HG02610 (cell line): Measurements from ENCODE around the gene COL12A1.
"Not testable (repeated sequence)": the region's sequence is repeated elsewhere in the genome, so short reads cannot be mapped to it uniquely, and the experiment has no call there.

Experiments
- ATAC-seq: cut with Tn5 transposase; IDR thresholded peaks from one replicate; pipeline ENCODE4 v1.9.1; 2021; ENCODE audit warnings: mild to moderate bottlenecking, moderate library complexity; ENCODE audit not compliant: unreplicated experiment

COL12A1 gene

DNA sequence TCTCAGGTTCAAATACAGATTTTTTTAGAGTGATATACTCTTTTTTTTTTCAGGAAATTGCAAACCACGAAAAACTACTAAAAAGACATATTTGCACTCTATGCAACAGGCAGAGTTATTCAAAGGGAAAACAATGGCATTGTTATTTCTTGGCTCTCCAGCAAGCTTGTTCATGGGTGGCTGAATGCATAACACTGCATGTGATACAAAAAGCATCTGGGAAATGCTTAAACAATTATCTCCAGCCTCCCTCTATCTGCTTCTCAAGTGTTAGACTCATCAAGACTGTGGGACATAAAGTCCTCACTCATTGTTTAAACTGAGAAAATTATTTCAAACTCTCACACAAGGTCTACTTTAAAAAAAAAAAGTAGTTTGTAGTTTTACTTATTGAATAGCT, 7.3 kb upstream of the COL12A1 start:
- no peak for ATAC-seq

DNA sequence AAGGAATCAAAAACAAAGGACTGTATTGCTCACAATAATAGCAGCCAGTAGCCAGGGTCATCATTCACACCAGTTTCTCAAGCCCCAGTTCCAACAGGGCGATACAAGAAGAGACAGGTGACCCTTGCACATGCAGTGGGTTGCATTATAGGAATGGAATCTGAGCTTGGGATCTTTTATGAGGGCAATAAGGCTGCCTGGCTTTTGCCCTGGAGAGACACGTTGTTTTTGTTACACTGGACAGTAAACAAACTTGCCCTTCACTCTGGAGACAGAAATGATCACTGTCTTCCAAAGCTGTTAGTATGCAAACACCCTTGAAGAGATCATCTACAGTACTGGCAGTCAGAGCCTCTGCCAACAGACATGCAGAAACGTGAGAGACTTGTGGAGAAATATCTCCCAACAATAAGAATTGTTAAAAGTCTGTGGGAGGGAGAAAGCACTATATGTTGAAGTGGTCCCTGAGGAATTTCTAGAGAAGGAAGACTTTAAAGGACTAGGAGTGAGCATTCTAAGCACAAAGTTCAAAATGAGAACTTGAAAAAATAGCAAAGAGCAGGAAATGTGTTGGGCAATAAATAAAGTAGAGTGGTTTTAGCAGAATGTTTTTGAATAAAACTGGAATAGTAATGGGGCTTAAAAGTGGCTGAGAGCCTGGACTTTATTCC, 6.2 kb upstream of the COL12A1 start:
- ATAC-seq = no peak

DNA sequence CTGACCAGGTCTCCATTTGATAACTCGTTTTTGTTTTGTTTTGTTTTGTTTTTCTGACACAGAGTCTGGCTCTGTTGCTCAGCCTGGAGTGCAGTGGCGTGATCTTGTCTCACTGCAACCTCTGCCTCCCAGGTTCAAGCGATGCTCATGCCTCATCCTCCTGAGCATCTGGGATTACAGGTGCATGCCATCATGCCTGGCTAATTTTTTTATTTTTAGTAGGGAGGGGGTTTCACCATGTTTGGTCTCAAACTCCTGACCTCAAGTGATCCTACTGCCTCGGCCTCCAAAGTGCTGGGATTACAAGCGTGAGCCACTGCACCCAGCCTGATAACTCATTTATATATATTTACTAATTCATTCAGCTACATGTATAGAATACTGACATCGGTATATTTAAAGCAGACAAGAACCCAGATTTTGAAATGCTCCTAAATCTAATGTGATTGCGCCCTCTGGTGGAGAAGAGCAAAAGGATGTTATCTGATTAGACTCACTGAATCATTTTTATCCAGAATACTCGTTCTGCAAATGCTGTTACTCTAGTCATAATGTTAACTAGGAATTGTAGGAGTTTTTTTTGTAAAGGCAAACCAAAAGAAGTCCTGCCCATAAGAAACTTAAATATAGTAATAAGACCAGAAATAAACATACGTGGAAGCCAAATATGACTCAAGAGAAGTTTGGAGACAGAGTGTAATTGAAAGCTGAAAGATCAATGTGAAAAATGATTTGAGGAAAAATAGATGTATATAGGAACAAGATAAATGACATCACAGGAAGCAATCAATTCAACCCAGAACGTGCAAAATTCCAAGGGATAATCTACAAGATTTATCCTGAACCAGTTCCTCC, 5.3 kb upstream of the COL12A1 start:
- no peak for ATAC-seq

DNA sequence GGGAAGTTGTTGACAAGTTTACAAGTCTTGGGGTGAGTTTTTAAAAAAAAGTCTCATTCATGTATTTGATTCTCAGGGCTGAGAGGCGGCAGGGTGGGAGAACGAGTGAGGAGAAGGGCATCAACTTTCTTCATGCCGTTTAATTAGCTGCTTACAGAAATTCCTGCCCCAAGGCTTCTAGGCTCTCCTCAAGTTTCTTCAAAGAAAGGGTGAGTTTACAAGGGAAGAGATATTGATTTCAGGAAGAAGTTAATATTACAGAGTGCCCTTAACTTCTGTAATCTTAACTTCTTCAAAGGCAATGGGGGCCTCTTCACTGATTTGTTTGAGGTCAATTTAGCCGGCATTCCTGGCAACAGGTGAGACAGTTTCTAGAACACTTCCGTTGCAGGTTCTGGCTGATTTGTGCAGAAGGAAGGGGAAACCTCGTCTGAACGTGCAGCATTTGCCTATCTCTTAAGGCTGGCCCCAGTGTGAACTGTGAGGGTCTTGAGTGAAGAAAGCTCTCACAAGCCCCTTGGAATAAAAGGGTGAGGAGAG, 3.4 kb upstream of the COL12A1 start:
- ATAC-seq = no peak

DNA sequence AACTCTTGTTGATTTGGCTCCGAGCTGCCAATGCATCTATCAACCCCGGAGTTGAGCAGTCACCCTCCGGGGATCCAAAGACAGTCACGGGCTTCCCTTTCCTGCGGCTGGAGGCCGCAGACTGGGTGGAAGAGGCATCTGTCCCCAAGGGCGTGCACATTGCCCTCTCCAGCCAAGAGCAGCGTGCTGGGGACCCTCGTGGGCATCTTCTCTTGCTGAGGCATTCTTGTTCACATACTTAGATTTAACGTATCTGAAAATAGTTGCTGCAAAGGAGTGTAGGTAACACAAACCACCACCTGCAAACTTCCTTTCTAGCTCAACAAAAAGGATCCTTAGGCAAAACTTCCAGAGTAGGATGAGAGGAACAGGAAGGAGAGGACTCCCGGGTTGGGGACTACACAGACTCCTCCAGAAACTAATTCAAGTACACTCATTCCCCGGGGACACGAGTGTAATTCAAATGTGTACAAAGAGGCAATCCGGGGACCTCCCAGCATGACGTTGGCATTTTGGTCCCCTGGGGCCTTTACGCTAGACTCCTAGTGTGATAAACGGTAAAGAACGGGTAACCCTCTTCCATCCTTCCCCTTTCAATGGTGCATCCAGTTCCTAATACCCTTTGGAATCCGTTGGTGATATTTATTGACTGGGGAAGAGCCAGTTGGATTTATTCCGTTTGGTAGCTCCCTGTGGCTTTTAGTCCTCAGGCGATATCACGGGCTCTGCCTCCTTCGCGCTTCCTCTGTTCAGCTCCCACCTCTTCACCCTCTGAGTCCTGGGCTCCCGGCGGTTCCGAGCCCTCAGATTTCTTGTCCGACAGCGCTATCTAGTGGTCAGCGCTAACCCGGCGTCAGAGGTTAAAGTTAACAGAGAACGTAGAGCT, 2.7 kb upstream of the COL12A1 start:
- peak; percentile 78 for ATAC-seq

DNA sequence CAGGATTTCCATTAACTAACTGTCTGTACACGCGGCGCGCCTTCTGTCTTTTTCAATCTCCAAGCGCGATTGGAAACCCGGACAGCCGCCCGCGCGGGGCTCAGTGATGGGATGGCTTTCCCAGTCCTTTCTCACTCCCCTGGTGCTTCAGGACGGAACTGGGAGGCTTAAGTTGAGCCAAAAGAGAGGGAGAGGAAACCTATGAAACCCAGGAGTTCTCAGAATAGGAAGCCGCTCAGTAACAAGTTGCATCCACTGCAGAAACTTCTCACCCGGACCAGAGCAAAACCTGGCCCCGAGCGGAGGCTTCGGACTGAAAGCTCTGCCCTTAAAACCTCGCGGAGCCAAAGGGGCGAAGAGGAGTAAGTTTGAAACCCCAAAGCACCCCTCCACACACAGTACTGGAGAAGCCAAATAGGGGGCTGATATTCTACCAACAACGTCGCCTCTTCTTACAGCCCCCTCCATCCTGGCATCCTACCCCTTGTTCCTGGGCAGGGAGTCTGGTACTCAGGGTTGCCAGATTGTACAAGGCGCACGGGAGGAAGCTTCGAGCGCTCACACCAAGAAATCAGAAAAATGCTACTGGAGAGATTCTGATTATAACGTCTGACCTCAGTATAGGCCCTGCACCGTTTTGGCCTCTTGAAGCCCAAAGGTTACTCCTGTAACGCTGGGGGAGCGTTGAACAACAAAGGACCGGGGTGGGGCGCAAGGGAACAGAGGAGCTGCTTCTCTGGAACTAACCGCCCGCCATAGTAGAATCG, 906 bp upstream of the COL12A1 start:
- ATAC-seq = no peak

DNA sequence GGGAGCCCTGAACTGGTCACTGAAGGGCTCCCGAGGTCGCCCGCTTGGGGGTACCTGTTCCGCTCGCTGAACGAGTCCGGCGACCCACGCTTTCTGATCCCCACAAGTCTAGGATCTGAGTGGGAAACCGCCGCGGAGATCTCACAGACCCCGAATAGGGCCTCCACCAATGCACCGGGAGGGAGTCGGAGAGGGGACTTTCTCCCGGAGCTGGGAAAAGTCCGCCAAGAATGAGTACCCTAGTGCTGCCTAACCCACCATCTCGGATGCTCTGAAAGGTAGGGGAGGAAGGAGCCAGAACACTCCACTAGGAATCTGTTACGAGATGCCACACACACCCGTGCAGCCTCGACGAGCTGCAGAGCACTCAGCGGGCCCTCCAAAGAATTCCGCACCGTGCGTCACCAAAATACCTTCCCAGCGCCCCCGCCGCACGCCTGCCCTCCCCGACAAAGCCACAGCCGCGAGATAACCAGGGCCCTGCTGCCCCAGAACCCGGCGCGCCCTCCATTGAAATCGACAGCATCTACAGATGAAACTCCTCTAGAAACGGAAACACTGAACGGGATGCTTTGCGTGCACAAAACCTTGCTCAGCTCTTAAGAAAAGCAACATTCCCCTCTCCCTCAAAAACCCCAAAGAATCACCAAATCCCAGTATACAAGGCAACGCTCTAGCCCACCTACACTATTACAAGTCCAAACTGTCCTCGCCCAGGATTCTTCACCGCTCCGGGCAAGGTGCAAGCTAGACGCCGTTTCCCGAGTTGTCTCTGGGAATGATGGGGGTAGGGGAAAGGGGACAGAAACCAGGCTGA, 686 bp downstream of the COL12A1 start:
- no peak for ATAC-seq

DNA sequence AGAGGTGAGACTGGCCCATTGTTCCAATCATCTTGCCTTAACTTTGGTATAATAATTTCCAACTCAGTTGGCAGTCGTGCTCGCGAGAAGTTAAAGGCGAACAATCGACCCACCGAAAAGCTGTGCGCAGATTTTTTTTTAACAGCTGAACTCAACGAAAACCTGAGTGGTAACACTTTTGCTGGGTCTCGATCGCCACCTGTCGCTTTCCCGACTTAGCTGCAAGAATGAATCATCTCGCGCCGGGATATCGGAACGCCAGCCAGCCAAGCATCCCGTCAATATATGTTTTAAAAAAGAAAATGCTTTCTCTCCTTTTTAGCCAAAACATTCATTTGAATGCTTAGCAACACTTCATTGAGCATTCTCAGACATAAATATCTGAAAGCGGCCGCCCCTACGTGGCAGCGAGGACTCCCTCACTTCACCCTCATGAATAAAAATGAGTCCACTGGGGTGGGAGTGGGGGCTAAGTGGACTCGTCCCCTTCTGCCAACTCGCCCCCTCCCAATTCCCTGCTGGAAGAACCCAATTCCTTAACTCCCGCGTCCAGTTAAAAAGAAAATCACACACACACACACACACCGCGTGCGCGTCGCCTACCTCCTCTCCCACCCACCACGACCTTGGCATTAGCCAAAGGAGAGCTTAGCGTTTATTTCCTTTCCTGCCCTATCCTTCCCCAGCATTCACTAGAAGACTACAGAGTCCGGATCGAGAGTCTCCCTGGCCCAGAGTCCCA, 1.5 kb downstream of the COL12A1 start:
- ATAC-seq = no peak

DNA sequence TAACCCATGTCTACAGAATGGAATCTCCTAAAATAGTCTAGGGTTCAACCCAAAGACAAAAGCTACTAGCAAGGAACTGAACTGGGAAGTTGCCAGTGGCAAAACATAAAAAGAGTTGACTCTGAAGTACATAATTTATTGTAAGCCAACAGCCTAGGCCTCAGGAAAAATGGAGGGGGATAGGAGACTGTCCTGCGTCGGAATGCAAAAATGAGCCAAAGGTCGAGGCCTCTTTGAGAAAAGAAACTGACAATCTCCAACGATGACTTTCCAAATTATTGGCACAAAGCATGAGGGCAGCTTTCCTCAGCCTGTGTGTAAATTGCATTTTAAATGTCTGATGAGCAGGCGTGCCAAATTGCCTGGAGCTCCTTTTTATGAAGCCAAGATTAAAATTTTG, 2.1 kb downstream of the COL12A1 start:
- no peak for ATAC-seq

DNA sequence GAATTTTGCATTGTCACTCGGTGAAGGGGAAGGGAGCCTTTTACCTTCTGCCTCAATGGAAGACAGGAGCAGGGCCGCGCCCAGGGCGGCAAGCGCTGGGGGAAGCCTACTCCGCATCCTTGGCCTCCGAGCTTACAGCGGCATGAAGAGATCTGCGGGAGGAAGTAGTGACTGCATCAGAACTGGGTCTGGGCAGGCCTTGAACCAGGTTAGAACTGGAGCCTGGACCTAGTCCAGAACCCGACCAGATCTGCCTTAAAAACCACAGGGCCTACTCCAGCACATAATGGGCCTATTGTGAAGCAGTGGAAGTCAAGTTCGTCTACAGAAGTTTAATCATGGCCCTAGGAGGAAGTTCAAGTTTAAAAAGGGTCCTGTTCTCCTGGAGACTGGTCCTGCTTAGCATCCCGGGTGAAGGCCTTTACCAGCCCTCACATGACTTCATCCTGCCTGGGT, 3.1 kb downstream of the COL12A1 start:
- ATAC-seq = no peak

DNA sequence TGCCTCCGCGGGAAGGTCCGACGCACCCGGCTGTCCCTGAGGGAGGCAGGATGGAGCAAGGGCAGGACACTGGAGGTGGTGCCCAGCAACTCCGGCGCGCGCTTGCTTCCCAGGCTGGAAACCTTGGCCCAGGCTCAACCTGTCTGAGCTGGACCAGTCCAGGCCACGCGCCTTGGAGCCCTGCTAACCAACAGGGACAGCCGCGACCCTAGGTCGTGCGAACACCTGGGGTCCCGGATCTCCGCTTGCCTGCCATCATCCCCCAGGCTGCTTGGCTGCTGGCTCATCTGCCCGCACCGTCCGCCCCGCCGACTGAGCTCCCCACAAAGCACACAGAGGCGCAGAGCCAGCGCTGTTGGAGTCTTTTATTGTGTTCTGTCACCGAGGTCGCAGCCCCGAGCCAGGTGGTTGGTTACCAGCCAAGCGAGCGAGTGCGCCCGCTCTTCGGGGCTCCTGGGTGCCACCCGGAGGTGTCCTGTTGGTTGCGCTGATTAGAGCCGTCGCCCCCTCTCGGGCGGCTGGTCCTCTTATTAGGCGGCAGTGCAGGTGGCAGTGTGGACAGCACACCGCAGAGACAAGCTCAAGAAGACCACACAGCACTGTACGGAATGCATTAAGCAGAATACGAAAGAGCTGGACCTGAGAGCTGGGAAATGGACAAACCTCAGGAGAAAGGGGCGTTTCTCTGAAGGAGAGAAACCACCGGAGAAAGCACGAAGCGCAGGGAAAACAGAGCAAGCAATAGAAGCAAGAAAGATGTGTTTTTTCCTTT, 3.8 kb downstream of the COL12A1 start:
- no peak for ATAC-seq

DNA sequence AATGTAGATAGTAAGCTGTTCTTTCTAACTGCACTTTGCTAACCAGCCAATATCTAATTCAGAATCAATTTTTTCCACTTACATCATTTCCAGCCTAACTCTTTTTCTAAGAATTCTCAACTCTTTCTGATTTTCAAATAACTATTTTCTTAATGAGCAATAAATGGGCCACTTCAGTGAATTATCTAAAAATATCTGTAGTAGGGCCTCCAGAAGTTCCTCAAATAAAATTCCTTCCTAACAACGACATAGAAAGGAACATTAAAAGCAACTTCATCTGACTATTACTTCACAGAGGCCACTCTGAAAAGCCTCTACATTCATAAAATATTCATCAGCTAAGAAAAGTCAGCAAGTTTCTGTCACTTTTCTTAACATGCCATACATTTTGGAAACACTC, 4.8 kb downstream of the COL12A1 start:
- no peak for ATAC-seq

DNA sequence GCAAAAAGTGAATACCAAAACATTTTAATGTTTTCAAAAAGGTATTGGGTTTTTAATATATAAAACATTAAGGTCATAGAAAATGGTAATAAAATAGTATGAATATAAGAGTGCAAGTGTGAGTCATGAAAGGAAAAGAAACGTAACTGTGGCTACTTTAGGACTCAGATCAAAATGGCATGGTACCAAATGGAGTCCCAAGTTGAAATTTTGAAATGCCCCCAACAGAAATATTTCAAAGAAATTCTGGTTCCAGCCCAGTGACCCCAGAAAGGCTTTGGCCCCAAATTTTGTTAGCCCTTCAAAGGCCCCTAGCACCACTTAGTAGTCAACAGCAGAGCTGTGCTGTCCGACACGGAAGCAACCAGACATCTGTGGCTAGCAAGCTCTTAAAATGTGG, 6.0 kb downstream of the COL12A1 start:
- no peak for ATAC-seq

DNA sequence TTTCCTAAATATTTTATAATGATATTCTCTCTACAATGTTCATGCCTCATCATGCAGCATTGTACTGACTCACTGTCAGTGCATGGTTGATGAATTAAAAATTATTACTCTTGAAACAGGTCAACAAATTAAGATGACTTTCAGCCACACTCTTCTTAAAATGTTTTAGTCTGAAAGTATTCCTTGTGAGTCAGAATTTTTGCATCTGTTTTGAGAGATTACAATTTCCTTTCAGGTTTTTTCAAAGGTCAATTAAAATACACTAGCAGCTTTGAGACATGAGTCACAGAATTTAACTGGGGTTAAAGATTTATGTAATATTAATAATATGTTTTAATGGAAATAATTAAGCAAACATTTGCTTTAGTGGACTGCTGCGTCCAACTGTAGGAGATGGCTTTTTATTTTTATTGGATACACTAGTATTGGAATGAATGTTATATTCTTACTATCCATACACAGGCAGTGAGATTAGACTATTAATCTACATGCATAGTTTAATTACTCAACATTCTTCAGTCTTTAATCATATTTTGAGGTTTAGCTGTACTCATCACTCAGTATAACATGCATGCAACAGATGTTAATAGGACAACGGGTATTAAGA, 9.7 kb downstream of the COL12A1 start:
- no peak for ATAC-seq

DNA sequence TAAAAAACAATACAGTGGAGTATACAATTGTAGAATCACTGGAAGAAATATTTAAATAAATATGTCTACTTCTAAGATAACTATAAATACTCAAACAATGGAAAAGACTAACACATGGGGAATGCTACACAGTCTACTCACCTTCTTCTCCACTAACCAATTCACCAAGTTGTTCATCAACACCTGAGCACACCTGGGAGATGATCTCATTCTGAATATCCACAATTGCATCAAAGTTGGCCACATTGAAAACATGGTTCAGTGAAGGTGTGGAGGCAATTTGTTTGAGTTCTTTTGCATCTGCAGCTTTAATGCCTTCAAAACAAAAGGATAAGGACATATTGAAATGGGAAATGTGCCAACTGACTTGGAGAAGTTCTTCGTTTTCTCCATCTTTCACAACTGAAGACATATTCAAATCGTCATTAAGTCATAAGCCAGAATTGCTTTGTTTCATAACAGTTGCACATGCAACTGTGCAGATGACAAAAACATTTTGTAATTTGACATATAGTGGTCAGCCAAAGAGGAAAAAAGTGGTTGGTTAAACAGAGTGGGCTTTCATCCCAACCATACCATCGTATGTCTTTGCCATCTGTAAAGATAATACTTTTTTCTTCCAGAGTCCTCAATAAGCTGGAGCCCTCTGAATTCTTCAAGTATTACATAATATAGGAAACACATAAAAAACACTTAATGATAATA, 17.5 kb downstream of the COL12A1 start:
- no peak for ATAC-seq

DNA sequence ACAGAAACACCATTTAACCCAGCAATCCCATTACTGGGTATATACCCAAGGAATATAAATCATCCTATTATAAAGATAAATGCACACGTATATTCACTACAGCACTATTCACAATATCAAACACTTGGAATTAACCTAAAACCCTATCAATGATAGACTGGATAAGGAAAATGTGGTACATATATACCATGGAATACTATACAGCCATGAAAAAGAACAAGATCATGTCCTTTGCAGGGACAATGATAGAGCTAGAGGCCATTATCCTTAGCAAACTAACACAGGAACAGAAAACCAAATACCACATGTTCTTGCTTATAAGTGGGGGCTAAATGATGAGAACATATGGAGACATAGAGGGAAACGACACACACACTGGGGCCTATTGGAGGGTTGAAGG, 19.3 kb downstream of the COL12A1 start:
- not testable (repeated sequence) for ATAC-seq

DNA sequence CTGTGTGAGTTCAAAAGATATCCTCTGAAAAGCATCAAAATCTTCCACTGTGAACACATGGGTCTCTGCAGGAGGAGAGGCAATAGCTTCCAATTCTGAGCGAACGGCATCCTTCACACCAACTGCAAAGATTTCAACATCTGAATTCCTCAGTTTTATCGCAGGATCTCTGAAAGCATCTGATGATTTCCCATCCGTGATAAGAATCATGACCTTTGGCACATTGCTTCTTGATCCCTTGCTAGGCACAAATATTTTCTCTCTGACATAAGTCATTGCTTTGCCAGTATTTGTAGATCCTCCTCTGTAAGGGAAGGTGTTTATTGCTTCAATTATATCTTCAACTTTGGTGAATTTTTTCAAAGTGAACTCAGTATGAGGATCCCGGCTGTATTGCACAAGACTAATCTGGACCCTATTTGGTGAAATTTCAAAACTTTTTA, 22.7 kb downstream of the COL12A1 start:
- ATAC-seq = no peak
